GM19324 (cell line): ENCODE data around the gene PKP4.
"Not testable (repeated sequence)": the region's sequence is repeated elsewhere in the genome, so short reads cannot be mapped to it uniquely, and the experiment has no call there.

Experiments
- ATAC-seq: cut with Tn5 transposase; IDR thresholded peaks from one replicate; pipeline ENCODE4 v1.9.1; 2021; ENCODE audit warnings: mild to moderate bottlenecking, moderate library complexity; ENCODE audit not compliant: unreplicated experiment, low FRiP score

PKP4 gene

DNA sequence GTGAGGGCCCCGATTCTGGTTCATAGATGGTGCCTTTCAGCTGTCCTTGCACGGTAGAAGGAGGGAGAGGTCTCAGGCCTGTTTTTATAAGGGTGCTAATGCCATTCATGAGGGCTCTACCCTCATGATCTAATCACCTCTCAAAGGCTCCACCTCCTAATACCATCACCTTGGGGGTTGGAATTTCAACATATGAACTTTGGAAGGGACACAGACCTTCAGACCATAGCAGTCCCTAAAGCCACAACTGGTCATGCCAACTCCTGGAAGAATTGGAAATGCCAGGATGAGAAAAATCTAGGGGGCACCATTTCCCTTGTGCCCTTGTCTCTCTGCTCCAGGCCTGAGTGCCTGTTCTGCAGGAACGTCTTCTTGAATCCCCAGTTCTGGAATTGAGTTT is 213.5 kb downstream of the PKP4 start:
- ATAC-seq: no peak

DNA sequence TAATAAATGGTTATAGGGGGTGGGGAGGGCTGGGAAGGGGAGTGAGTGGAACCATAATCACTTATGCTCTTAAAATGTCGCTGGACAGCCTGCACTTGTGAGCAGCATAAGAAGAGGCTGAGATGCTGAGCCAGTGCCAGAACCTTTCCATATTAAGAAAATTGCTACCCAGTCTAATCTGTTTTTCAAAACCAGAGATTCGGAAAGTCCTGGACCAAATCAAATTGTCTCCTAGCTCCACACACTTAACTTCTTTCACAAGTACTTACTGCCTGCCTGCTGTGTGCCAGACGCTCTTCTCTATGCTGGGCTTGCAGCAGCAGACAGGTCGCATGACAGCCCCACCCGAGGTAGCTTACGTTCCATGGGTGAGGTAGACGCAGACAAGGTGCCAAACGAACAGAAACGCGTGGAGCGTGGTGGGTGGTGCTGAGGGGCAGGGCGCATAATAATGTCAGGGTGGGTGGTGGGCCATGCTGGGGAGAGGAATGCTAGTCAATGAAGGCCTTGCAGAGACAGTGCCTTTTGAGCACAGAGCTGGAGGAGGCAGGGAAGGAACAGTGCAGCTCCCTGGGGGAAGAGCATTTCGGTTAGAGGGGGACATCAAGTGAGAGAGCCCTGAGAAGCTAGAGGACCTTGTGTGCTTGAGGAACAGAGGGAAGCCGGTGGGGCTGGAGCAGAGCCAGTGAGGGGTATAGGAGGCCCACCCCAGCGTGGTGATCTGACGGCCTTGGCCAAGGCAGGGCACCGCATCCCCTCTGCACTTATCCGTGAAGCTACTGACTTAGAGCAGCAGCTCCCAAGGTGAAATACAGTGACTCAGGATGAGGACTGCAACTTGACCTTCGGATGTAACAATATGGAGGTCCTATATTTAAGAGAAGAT is 214.9 kb downstream of the PKP4 start:
- ATAC-seq: no peak

DNA sequence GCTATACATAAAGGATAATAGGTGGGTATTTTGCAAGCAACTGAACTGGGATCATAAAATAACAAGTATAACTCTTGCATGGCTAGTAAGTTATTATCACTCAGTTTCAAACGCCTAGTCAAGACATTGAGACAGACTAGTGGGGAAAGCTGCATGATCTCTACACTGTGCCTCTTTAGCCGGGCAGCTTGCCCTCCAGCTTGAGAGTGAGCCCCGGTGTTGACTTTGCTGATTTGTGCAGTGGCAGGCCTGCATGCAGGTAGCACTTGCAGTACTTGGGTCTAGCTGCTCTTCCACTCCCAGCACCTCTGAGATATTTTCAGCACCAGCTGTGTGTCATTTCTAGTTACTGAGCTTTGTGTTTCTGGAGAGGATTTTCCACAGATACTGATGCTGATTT is 219.5 kb downstream of the PKP4 start:
- ATAC-seq: no peak

DNA sequence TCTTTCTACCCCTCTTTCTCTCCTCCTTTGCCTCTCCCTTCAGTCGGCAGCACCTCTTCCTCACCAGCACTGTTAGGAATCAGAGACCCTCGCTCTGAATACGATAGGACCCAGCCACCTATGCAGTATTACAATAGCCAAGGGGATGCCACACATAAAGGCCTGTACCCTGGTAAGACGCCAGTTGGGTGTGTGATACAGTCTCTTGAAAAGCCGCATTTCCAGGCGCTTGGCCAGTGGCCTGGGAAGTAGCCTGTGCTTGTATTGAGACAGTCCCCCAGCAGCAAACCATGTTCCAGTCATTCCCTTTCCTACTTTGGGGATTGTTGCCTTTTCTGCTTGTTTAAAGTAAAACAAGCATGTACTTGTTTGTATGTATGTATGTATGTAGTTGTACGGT is 219.9 kb downstream of the PKP4 start:
- ATAC-seq: no peak

DNA sequence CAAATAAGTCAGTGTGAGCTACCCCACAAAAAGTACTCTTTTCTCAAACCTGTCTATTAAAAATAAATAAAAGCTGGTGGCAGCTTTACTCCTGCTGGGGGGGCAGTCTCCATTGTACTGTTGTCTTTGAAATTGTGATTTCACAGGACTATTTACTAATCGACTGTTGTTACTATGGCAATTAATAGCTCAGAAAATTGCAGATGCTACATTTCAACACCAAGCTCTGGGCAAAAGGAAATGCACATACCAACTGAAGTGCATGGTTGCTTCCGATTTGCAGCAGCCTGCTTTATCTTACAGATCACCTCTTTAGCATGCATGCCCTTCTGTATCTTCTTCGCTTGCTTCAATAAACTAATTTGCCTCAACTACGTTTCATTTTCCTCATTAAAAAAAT is 220.8 kb downstream of the PKP4 start:
- no peak for ATAC-seq

DNA sequence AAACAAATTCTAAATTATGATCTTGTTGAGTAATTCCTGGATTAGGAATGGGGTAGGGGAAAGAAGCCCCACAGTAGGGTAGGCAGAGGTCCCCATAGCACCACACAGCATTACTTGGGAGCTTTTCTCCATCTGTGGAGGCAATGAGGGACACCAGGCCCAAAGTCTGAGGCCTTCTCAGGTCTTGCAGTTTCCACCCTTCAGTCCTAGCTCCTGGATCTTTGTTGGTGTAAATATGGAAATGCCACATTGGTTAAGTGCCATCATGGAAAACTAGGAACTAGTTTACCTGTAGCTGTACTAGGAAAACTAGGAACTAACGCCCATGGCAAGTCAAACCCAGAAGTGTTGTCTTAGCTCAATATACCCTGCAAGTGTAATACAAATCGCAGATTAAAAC is 225.1 kb downstream of the PKP4 start:
- ATAC-seq: no peak

DNA sequence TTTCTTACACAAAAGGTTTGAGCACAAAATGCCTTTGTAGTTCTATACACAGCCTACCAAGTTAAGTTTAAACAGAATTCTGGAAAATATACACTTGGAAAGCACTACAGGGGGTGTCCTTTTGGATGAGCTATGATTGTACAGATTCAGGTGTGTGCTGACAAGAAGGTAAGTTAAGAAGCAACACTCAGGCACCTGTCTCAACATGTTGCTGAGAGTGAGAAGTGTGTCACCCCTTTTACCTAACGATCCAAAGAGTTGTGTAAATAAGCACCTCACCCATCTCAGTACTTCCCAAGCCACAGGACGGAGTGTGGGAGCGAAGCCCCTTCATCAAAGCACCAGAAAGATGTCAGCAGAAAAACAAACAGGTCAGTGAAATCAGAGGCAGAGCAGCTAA is 228.9 kb downstream of the PKP4 start:
- ATAC-seq: no peak

DNA sequence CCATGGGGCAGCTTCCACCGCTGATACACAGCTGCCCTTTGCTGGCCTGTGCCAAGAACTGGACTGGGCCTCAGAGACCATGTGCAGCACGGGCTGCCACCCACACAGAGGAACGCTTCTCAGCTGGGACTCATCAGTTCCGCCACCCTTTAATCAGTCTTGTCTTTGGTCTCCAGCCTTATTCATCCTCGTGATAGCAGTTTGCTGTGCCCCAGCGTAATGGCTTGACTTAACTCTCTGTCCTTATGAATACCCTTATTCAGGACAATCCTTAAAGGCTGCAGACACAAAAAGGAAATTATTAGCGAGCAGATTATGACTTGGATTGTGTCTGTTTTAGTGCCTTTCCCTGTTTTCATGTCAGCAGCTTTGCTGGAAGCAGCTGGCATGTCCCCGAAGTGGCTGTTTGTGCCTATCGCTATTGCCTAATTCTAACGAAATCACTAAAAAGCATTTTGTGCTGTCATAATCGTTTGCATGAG is 229.5 kb downstream of the PKP4 start:
- ATAC-seq: no peak

DNA sequence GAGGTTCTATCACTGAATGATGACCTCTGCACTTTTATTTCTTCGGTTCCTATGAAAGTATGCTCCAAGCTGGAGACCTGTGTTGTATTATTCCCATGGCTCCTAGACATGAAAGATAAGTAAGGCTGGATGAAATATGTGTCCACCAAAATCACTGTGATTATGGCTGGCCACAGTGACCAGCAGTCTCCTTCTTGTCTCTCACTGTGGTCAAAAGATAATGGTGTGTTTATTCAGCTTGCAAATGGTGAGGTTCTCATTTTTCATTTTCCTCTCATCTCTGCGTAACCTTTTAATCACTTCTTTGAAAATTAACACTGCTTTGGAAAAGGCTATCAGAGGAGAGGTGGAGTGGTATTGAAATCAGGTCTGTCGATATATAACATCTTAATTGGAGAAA is 230.6 kb downstream of the PKP4 start:
- ATAC-seq: no peak

DNA sequence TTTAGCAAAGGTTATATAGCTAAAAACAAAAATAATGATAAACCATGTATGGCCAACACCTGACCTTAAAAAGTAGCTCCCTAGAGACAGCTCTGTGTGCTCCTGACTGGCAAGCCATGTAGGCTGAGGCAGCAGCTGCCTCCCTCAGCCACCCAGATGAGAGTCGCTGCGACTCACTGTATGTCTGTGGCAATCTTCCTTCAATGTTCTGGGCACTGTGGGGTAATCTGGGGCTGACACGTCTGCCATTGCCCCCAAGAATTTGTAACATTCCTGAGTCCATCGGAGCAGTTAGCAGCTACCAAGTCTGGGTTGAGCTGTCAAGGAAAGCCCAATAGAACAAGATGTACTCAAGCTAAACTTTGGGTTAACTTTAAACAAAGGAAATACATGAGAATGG is 232.0 kb downstream of the PKP4 start:
- no peak for ATAC-seq

DNA sequence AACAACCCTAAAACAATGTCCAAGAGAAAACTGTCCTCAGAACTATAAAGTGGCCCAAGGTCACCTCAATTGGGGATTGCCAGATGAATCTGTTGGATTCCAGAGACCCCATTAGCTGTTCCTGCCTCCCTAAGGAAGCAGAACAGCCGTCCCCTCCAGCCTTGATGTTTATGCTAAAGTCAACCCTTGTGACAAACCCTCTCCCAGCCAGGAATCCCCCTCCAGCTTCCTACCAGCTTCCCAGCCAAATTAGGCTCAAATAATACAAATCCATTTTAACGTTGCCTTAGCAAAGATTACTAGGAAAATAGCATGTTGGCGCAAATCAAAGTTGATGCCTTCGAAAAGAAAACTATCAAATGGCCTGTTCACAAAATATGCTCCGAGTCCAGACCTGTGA is 232.6 kb downstream of the PKP4 start:
- ATAC-seq: no peak

DNA sequence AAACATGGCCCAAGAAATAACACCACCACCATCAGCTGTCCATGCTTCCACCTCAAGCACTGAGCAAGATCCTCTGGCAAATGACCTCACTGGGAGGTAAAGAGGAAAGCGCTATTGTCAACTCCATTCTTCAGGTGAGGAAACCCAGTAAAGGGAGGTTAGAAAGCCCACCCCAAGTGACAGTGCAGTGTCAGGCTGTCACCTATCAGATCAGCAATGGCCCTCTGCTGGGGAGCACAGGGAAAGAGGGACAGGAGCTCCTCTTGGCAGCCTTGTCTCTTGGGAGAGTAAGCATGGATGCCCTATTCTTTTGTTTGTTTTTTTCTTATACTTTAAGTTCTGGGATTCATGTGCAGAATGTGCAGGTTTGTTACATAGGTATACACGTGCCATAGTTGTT is 234.1 kb downstream of the PKP4 start:
- ATAC-seq: no peak

DNA sequence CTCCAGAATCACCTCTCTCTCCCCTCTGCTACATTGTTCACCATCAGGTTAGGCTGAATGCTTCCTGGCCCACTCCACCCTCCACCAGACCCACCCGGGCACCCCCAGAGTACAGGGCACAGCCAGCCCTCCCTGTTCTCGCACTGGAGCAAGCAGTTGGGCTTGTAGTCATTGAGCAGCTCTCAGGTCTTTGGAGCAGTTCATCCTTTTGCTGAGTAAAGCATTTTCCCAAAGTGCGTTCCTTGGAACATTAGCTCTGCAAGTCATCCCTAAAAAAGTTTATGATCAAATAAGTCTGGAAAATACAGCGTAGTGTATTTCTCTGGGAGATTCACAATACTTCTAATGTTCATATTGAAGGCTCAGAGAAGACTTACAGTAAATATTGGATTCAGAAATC is 234.9 kb downstream of the PKP4 start:
- no peak for ATAC-seq

DNA sequence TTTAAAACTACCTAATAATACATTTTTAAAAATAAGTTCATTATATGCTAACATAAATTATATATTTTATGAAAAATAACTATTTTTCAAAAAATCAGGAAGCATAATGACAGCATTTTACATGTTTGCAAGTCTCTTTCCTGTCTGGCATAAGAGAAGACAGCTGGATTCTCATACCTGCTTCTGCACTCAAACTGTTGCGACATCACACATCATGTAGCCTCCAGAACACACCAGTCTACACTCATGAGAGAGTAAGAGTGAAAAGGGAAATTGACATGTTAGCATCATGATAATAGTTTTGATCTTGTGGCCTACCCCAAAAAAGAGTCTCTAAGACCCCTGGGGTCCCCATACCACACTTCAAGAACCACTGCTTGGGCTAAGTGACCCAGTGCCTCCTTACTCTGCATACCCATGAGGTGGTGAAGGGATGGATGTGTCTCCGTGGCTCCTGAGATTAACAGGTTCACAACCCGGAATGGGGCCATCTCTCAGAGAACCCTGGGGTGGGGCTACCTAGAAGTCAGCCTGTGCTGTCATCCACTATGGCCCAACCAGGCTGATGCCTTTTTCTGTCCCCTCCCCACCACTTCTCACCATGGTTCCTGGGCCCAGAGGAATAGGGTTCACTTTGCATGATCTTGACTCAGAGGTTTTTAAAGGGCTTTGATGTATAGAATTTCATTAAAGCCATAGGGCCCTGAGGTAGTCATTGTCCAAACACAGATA is 235.8 kb downstream of the PKP4 start:
- no peak for ATAC-seq

DNA sequence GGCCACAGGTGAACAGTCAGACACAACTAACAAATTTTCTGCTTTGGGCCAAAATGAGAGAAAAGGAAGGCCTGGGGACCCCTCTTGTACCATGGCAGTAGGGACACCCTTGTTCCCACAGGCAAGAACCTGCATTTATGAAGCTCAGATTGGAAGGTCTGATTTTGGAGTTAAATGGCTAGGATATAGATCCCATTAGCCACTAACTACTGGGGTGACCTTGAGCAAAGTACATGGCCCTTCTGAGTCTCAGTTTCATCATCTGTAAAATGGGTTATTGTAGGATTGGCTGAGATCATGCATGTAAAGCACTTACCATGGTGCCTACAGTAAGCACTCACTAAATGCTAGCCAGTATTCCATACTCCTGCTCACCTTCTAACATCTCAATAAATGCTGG is 236.7 kb downstream of the PKP4 start:
- no peak for ATAC-seq

DNA sequence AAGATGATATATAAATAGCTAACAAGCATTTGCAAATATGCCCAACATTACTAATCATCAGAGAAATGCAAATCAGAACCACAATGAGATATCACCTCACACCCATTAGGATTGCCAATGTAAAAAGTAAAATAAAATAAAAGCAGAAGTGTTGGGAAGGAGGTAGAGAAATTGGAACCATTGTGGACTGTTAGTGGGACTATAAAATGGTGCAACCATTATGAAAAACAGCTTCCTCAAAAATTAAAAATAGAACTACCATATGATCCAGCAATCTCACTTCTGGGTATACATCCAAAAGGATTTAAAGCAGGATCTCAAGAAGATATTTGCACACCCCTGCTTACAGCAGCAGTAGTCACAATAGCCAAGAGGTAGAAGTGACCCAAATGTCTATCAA is 238.6 kb downstream of the PKP4 start:
- no peak for ATAC-seq

DNA sequence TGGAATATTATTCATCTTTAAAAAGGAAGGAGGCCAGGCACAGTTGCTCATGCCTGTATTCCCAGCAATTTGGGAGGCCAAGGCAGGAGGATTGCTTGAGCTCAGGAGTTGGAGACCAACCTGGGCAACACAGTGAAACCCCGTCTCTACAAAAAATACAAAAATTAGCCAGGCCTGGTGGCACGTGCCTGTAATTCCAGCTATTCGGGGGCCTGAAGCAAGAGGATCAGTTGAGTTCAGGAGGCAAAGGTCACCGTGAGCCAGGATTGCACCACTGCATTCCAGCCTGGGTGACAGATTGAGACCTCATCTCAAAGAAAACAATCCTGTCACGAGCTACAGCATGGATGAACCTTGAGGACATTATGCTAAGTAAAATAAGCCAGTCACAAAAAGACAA is 239.0 kb downstream of the PKP4 start:
- ATAC-seq: not testable (repeated sequence)

DNA sequence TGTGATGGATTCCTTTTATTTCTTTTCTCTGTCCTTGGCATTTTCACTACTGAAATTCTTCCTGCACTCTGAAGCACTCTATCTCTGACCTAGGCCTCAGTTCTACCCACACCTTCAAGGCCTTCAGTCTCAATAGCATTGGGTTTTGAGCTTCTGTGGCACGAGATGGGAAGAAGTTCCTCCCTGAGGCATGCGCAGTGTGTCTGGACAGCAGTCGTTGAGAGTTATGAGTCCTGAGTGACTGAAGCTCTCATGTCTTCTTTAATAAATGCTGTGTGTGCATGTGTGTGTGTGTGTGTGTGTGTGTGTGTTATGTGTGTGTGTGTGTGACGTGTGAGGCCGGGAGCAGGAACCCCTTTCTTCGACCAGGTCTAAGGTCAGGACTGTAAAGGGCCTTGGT is 242.6 kb downstream of the PKP4 start:
- ATAC-seq: no peak

DNA sequence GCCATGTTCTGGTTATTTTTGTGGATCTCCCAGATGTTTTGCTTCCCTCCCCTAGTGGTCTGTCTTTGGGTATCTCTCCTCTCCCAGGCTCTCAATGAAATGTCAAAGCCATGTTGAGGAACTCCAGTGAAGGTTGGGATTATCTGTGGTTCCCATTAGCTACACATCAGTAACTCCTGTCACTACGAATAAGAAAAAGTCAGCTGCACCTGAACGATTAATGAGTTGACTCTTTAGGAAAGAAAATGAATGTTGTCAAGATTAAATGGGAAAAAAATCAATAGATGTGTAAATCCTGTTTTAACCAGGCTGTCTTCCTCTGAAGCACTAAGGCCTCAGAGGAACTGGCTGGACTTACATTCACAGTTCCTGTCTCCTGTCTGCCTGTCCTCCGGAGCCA is 244.3 kb downstream of the PKP4 start:
- no peak for ATAC-seq

DNA sequence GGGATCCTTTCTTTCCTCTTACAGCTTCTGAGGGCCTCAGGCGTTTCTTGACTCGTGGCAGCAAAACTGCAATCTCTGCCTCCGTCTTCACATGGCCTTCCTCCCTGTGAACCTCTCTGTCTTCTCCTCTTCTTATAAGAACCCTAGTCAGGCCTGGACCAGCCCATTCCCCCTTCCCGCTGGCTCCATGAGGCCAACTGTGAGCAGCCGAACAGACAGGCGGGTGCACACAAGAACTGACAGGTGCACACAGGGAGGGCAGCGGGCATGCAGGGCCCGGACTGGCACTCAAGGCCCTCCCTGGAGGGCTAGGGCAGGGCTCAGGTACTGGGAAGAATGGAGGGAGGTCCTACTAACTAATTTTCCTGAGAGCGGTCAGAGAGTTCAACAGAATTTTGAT is 246.0 kb downstream of the PKP4 start:
- no peak for ATAC-seq

DNA sequence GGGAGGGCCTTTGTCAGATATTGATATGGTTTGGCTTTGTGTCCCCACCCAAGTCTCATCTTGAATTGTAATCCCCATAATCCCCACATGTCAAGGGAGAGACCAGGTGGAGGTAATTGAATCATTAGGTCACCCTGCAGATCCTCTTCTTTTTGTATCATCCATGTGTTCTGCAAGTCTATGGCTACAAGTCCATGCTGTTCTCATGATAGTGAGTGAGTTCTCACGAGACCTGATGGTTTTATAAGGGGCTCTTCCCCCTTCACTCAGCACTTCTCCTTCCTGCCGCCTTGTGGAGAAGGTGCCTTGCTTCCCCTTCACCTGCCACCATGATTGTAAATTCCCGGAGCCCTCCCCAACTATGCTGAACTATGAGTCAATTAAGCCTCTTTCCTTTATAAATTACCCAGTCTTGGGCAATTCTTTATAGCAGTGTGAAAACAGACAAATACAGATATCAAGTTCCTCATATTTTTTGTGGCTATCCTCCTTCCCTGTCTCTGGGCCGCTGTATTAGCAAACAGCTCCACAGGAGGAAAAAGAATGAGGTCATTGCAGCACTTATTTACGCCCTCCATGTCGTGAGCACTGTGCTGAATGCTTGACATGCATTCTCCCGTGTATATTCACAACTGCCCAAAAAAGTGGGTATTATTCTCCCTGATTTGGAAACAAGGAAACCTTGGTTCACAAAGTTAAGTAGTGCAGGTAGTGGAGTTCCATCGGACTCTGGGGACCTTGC is 248.1 kb downstream of the PKP4 start:
- not testable (repeated sequence) for ATAC-seq
